ENCODE data around the gene CYP11A1. TPM values are rescaled to one million over a fixed set of nuclear protein-coding genes. Genes with fewer than 3 reads are reported as not detected.

The CYP11A1 gene
- total RNA-seq, 2 donors from 2014 or later, result not detected

GRCh38 chr15:74302821-74303359, 64.6 kb downstream of the CYP11A1 start:
- TF ChIP-seq, protein P1, sequence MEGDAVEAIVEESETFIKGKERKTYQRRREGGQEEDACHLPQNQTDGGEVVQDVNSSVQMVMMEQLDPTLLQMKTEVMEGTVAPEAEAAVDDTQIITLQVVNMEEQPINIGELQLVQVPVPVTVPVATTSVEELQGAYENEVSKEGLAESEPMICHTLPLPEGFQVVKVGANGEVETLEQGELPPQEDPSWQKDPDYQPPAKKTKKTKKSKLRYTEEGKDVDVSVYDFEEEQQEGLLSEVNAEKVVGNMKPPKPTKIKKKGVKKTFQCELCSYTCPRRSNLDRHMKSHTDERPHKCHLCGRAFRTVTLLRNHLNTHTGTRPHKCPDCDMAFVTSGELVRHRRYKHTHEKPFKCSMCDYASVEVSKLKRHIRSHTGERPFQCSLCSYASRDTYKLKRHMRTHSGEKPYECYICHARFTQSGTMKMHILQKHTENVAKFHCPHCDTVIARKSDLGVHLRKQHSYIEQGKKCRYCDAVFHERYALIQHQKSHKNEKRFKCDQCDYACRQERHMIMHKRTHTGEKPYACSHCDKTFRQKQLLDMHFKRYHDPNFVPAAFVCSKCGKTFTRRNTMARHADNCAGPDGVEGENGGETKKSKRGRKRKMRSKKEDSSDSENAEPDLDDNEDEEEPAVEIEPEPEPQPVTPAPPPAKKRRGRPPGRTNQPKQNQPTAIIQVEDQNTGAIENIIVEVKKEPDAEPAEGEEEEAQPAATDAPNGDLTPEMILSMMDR (IDR thresholded peaks at IDR 0.05), result peak; percentile 50
- Histone ChIP-seq H3K27me3 (replicated peaks; ENCODE audit: insufficient read depth) (no peaks in the 10 kb centered on the region), H3K27ac (no peak overlapping the region), H3K4me3 (no peak overlapping the region), H3K36me3 (no peaks in the 10 kb centered on the region), H3K4me1 (ENCODE audit: control insufficient read depth in 1 of 2, low read depth in 2 of 2) (no peaks in the 10 kb centered on the region), H3K9me3 (no peaks in the 10 kb centered on the region)
- no peak for DNase-seq (ENCODE audit: low spot score)
- ATAC-seq (ENCODE audit: insufficient number of reproducible peaks, low FRiP score, low read depth), result no peak

DNA sequence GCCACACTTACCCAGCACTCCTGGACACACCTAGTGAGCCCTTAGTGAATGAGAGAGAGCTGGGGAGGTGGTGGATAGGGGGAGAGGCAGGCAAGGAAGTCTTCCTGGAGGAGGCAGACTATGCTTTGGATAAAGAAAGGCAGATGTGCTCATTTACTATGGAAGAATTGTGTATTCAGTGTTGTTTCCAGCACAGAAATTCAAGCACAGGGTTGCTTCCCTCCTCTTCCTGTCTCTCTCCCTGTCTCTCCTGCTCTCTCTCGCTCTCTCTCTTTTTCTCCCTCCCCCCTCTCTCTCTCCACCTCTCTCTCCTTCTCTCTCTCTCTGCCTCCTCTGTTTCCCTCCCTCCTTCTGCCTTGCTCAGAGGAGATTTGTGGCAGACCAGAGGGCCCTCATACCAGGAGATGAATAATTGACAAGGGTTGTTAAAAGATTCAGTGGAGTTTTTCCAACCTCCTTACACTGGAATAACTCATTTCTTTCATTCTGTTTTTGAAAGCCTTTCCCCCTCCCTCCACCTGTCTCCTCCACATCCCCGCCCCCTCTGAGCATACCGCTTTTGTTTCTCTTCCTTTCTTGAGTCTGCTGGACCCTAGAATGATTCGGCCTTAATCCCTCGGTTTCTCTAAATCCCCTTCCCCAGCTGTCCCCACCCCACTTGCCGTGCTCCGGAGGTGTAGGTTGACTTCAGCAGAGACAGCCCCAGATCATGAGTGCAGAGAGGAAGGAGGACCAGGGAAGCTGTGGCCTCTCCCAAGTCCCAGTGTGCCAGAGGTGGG, 65.7 kb downstream of the CYP11A1 start:
- Histone ChIP-seq H3K27me3 (replicated peaks; ENCODE audit: insufficient read depth) (no peaks in the 10 kb centered on the region), H3K4me1 (ENCODE audit: control insufficient read depth in 1 of 2, low read depth in 2 of 2) (no peaks in the 10 kb centered on the region)
- no peak for ATAC-seq (ENCODE audit: insufficient number of reproducible peaks, low FRiP score, low read depth)

DNA sequence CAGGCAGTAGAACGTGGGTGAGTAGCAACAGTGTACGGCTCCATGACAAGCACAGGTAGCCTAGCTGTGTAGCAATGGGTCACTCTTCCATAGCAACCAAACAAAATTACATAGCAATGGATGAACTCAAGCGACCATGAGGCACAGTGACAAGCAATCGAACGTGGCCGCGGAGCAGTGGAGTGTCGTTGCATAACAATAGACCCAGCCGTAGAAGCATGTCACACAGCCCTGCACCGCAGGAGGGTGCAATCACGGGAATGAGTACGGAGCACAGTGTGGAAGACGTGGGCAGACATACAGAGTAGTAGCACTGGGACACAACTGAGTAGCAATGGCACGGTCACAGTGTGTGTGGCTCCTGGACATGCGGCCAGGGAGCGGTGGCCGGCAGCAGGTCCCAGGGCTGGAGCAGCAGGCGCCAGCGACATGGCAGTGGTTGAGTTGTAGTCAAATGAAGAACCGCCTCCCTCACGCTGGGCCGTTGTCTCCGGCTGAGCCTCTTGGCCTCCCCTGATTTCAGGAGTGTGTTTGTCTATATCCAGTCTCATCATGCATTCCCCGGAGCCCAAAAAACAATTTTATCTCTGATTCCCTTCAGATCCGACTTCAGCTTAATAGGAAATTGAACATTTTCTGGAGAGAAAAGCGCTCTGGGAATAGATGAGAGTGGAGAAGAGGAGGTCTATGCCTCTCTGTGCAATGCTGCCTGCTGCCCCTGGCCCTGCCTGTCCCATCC, 67.2 kb downstream of the CYP11A1 start:
- Histone ChIP-seq H3K27ac (no peak overlapping the region), H3K9me3 (no peaks in the 10 kb centered on the region), H3K36me3 (no peaks in the 10 kb centered on the region), H3K27me3 (replicated peaks; ENCODE audit: insufficient read depth) (no peaks in the 10 kb centered on the region), H3K4me1 (ENCODE audit: control insufficient read depth in 1 of 2, low read depth in 2 of 2) (no peaks in the 10 kb centered on the region), H3K4me3 (no peak overlapping the region)
- ATAC-seq (ENCODE audit: insufficient number of reproducible peaks, low FRiP score, low read depth) (no peak), DNase-seq (ENCODE audit: low spot score) (no peak)
- TF ChIP-seq, protein P1 (IDR thresholded peaks at IDR 0.05), result no peak

More for the DNA sequence above, 65.7 kb downstream of the CYP11A1 start:
- Histone ChIP-seq H3K4me3 (no peak overlapping the region), H3K36me3 (no peaks in the 10 kb centered on the region), H3K9me3 (no peaks in the 10 kb centered on the region), H3K27ac (no peak overlapping the region)
- DNase-seq (ENCODE audit: low spot score), result no peak
- TF ChIP-seq, protein P1 (IDR thresholded peaks at IDR 0.05), result no peak

DNA sequence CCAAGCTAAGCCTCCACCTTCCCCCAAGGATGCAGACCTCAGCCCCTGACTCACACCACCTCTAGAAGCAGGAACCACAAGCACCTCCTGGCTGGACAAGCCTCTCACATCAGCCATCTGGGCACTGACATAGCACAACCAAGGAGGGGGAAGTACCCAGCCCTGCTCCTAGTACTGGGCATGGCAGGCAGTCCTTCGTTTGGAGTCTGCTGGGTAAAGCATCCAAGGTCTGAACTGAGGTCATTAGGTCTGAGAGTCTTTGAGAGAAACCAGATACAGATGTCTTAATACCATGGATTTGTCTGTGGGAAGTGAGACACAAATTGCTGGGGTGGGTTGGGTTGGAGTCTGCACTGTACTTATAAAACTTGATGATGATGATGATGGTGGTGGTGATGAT, 69.6 kb downstream of the CYP11A1 start:
- no peaks in the 10 kb centered on the region for H3K36me3 ChIP-seq
- no peaks in the 10 kb centered on the region for H3K27me3 ChIP-seq (replicated peaks; ENCODE audit: insufficient read depth)
- no peaks in the 10 kb centered on the region for H3K9me3 ChIP-seq
- TF ChIP-seq, protein P1 (IDR thresholded peaks at IDR 0.05), result no peak
- H3K4me3 ChIP-seq, result no peak overlapping the region
- no peak overlapping the region for H3K27ac ChIP-seq
- DNase-seq (ENCODE audit: low spot score), result no peak
- ATAC-seq (ENCODE audit: insufficient number of reproducible peaks, low FRiP score, low read depth), result no peak
- no peaks in the 10 kb centered on the region for H3K4me1 ChIP-seq (ENCODE audit: control insufficient read depth in 1 of 2, low read depth in 2 of 2)

DNA sequence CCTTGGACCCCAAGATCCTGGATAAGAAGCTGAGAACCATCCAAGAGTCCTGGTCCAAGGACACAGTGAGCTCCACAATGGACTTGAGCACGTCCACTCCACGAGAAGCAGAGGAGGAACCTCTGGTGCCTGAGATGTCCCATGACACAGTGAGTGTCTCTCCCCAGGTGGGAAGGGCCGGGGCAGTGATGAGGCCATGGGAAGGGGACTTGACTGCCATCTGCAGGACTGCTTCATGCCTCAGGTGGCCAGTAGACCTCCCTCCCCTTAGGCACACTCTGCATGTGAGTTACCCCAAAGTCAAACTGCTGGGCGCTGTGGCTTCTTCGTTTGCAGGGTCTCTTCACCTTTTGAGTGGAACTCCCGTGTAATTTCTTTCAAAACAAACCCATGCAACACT, 71.6 kb downstream of the CYP11A1 start:
- TF ChIP-seq, protein P1 (IDR thresholded peaks at IDR 0.05), result no peak
- DNase-seq (ENCODE audit: low spot score), result no peak
- no peaks in the 10 kb centered on the region for H3K9me3 ChIP-seq
- H3K36me3 ChIP-seq, result no peaks in the 10 kb centered on the region
- no peaks in the 10 kb centered on the region for H3K4me1 ChIP-seq (ENCODE audit: control insufficient read depth in 1 of 2, low read depth in 2 of 2)
- no peaks in the 10 kb centered on the region for H3K27me3 ChIP-seq (replicated peaks; ENCODE audit: insufficient read depth)
- no peak overlapping the region for H3K4me3 ChIP-seq
- H3K27ac ChIP-seq, result no peak overlapping the region
- no peak for ATAC-seq (ENCODE audit: insufficient number of reproducible peaks, low FRiP score, low read depth)
